Vagina (tissue), 2 donors: ENCODE data around the gene GHRL. TPM values are rescaled to one million over a fixed set of nuclear protein-coding genes. Genes with fewer than 3 reads are reported as not detected.

Experiments used
- DNase-seq, 2 donors: peaks; one replicate each; pipeline ENCODE4 v3.0.0-alpha.2; 2017; ENCODE audit errors: extremely low spot score in 2 of 2
- H3K27ac ChIP-seq: fragments of 200-600 bp; sonication (generic); one replicate; pipeline ENCODE4 v1.5.1; 2019
- H3K27me3 ChIP-seq: fragments of 200-600 bp; sonication (generic); one replicate; pipeline ENCODE4 v1.5.1; 2019
- H3K36me3 ChIP-seq, 2 donors: fragments of 200-600 bp; sonication (generic); one replicate each; pipeline ENCODE4 v1.5.1; 2017 to 2019
- H3K4me1 ChIP-seq: fragments of 200-600 bp; sonication (generic); one replicate; pipeline ENCODE4 v1.5.1; 2019
- H3K4me3 ChIP-seq, 2 donors: fragments of 200-600 bp; sonication (generic); 1 replicate in 1 of 2; 2 replicates in 1 of 2; pipeline ENCODE4 v1.5.1; 2016 to 2019
- H3K9me3 ChIP-seq: fragments of 200-600 bp; sonication (generic); one replicate; pipeline ENCODE4 v1.5.1; 2019
- CTCF ChIP-seq, 3 experiments: fragments of 450-650 bp in 2 of 3; fragments of 200-600 bp in 1 of 3; sonication (generic) in 1 of 3; IDR thresholded peaks; one replicate each; pipeline ENCODE4 v1.5.1; 2017 to 2019; ENCODE audit warnings: antibody characterized with exemption in 3 of 3, mild to moderate bottlenecking in 2 of 3, moderate library complexity in 2 of 3
- POLR2A ChIP-seq, 2 donors: fragments of 450-650 bp; IDR thresholded peaks; one replicate each; pipeline ENCODE4 v1.6.1; 2017; ENCODE audit warnings: antibody characterized with exemption in 2 of 2, mild to moderate bottlenecking in 2 of 2, moderate library complexity in 2 of 2
- POLR2AphosphoS5 ChIP-seq, 2 donors: sonication (generic); formaldehyde crosslinking; IDR thresholded peaks; one replicate each; pipeline ENCODE4 v1.9.0; 2017; ENCODE audit warnings: antibody characterized with exemption in 2 of 2, mild to moderate bottlenecking in 2 of 2, low read depth in 1 of 2; ENCODE audit not compliant: insufficient read depth in 1 of 2
- intact Hi-C: fragments of 100-400 bp; cut with DNase I; formaldehyde crosslinking; loops from one replicate; pipeline ENCODE4 v1.15.1; 2023
- total RNA-seq: library from RNA; depleted of rRNA; stranded (reverse); fragments of >200 nt; gene quantifications from one replicate; pipeline ENCODE4 v1.2.3, GENCODE V29; 2016

The GHRL gene
- total RNA-seq, 1 donor from 2014 or later: not detected

DNA sequence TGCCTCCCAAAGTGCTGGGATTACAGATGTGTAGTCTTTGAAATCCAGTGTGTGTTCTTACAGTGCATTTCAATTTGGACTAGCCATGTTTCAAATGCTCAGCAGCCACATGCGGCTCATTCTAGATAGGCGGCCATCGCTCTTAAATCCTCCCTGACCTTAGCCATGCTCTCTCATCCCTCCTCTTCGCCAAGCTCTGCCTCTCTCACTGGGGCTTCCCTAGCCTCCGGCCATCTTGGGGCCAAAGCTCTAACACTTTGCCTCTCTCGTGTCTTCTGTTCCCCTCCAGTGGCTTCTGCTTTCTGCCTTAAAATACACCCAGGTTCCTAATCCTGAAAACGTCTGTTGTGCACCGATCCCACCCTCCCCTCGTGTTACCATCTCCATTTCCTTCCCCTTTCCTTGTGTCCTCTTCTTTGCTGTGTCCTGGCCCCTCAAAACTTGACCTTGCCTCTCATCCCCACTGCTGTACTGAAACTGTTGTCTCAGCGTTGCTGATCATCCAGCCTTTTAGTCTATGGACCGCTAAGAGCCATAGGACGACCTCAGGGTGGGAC is 1.4 kb upstream of the GHRL start:
- Histone ChIP-seq H3K4me3 (no peak overlapping the region), H3K36me3 (peaks cover 0 to 21% of the 10 kb centered on the region in 2 donors), H3K4me1 (no peaks in the 10 kb centered on the region), H3K27me3 (no peaks in the 10 kb centered on the region), H3K9me3 (no peaks in the 10 kb centered on the region), H3K27ac (no peak overlapping the region)
- DNase-seq: no peak
- intact Hi-C loops: no loop called here
- TF ChIP-seq POLR2A (IDR thresholded peaks at IDR 0.05): no peak
- TF ChIP-seq CTCF (IDR thresholded peaks at IDR 0.05): no peak
- no peak for TF ChIP-seq POLR2AphosphoS5 (IDR thresholded peaks at IDR 0.05; ENCODE audit: insufficient read depth in 1 of 2, low read depth in 1 of 2)

DNA sequence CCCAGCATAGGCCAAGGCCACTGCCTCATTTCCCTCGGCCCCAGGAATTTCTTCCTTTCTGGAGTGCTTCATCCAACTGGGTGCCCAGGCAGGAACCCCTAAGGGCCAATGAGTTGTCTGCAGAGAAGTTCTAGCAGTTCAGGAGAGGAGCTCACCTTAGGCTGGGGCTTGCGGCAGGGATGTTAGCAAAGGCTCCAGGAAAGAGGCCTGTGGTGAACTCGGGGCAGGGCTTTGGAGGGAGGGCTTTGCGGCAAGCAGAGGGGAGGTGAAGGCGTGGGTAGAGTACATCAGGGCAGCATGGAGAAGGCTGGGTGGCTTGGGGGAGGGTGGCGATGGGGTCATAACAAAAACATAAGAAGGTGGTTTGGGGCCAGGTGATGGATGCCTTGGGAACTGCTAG is 1.1 kb downstream of the GHRL start:
- Histone ChIP-seq H3K4me3 (no peak overlapping the region), H3K27me3 (no peaks in the 10 kb centered on the region), H3K9me3 (no peaks in the 10 kb centered on the region), H3K27ac (no peak overlapping the region), H3K4me1 (no peaks in the 10 kb centered on the region), H3K36me3 (peaks cover 0 to 24% of the 10 kb centered on the region in 2 donors)
- DNase-seq: no peak
- intact Hi-C loops: no loop called here
- no peak for TF ChIP-seq POLR2A (IDR thresholded peaks at IDR 0.05)
- no peak for TF ChIP-seq CTCF (IDR thresholded peaks at IDR 0.05)
- TF ChIP-seq POLR2AphosphoS5 (IDR thresholded peaks at IDR 0.05; ENCODE audit: insufficient read depth in 1 of 2, low read depth in 1 of 2): no peak

DNA sequence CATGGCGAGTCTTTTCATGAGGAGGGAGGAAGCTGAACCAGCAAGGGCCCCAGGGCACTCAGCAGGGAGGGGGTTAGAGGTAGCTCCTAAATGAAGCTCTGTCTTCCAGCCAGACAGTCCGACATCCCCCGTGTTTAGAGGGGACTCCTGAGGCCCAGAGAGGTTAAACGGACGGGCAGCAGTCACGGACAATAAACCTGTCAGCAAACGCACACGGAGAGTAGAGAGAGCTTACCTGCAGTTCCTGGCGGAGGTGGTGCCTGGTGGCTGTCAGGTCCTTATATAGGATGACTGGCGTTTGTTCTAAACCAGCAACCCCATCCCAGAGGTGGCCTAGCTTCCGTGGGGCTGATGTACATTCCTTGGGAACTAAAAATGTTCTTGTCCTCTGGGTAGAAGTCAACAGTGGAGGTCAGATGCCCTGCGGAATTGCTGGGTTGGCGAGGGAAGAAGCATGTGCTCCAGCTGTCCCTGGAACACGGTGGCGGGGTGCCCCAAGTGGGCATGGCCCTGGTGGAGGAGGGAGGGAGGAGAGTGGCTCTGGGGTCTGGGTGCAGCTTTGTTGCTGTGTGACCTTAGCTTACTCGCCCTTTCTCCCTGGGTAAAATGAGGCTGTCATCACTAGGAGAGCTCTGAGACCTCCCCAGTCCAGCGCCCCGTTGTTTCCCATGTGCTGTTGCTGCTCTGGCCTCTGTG is 2.1 kb downstream of the GHRL start:
- H3K9me3 ChIP-seq: no peaks in the 10 kb centered on the region
- H3K4me3 ChIP-seq: no peak overlapping the region
- H3K27ac ChIP-seq: no peak overlapping the region
- DNase-seq: no peak
- no peaks in the 10 kb centered on the region for H3K4me1 ChIP-seq
- peaks cover 0 to 21% of the 10 kb centered on the region in 2 donors for H3K36me3 ChIP-seq
- intact Hi-C loops: no loop called here
- H3K27me3 ChIP-seq: no peaks in the 10 kb centered on the region
- TF ChIP-seq POLR2AphosphoS5 (IDR thresholded peaks at IDR 0.05; ENCODE audit: insufficient read depth in 1 of 2, low read depth in 1 of 2): no peak
- no peak for TF ChIP-seq POLR2A (IDR thresholded peaks at IDR 0.05)
- no peak for TF ChIP-seq CTCF (IDR thresholded peaks at IDR 0.05)

GRCh38 chr3:10289787-10290355 is 2.9 kb downstream of the GHRL start:
- no peak for DNase-seq
- H3K36me3 ChIP-seq: peaks cover 0 to 26% of the 10 kb centered on the region in 2 donors
- H3K4me1 ChIP-seq: no peaks in the 10 kb centered on the region
- H3K27me3 ChIP-seq: no peaks in the 10 kb centered on the region
- no peaks in the 10 kb centered on the region for H3K9me3 ChIP-seq
- no peak overlapping the region for H3K27ac ChIP-seq
- TF ChIP-seq POLR2AphosphoS5 (IDR thresholded peaks at IDR 0.05; ENCODE audit: insufficient read depth in 1 of 2, low read depth in 1 of 2): no peak
- TF ChIP-seq CTCF (IDR thresholded peaks at IDR 0.05): no peak
- TF ChIP-seq POLR2A (IDR thresholded peaks at IDR 0.05): no peak
- H3K4me3 ChIP-seq: no peak overlapping the region
- intact Hi-C loops: no loop called here

GRCh38 chr3:10289077-10289476 is 3.7 kb downstream of the GHRL start:
- no peaks in the 10 kb centered on the region for H3K27me3 ChIP-seq
- no peak overlapping the region for H3K27ac ChIP-seq
- intact Hi-C loops: no loop called here
- no peak for DNase-seq
- no peaks in the 10 kb centered on the region for H3K4me1 ChIP-seq
- TF ChIP-seq POLR2AphosphoS5 (IDR thresholded peaks at IDR 0.05; ENCODE audit: insufficient read depth in 1 of 2, low read depth in 1 of 2) (no peak), POLR2A (IDR thresholded peaks at IDR 0.05) (no peak), CTCF (IDR thresholded peaks at IDR 0.05) (no peak)
- H3K4me3 ChIP-seq: no peak overlapping the region
- no peaks in the 10 kb centered on the region for H3K9me3 ChIP-seq
- H3K36me3 ChIP-seq: peaks cover 0 to 30% of the 10 kb centered on the region in 2 donors
